Activated CD8-positive, alpha-beta T cell treated with anti-CD3 and anti-CD28 coated beads, Interleukin-2, amount 10 ng/mL, durations not matched to agents 7 days and 5 days (primary cell): ENCODE data around the gene TBC1D2B. TPM values are rescaled to one million over a fixed set of nuclear protein-coding genes. Genes with fewer than 3 reads are reported as not detected.

Source experiments
- ATAC-seq: fragments of 150-1000 bp; cut with Tn5 transposase; one replicate; pipeline ENCODE4 v1.10.0; 2021; ENCODE audit warnings: moderate library complexity
- CTCF ChIA-PET: fragments of 350-600 bp; sonication (Branson Sonifier 250); formaldehyde crosslinking; loops from one replicate; lab custom pipeline; 2021; ENCODE audit warnings: antibody characterized with exemption; lab: Charles Lee
- POLR2A ChIA-PET: fragments of 350-600 bp; sonication (Branson Sonifier 250); formaldehyde crosslinking; loops from one replicate; lab custom pipeline; 2021; ENCODE audit warnings: antibody characterized with exemption; lab: Charles Lee
- DNase-seq: peaks from one replicate; pipeline ENCODE4 v3.0.0-alpha.2; 2020
- H3K27ac Mint-ChIP-seq: one replicate; pipeline ENCODE4 v1.8.0; 2021; ENCODE audit warnings: mild to moderate bottlenecking, mixed read lengths
- H3K27me3 Mint-ChIP-seq: one replicate; pipeline ENCODE4 v1.8.0; 2021; ENCODE audit warnings: low read depth, mixed read lengths
- H3K36me3 Mint-ChIP-seq: one replicate; pipeline ENCODE4 v1.8.0; 2021; ENCODE audit warnings: low read depth, mixed read lengths
- H3K4me1 Mint-ChIP-seq: one replicate; pipeline ENCODE4 v1.8.0; 2021; ENCODE audit warnings: low read depth, mixed read lengths
- H3K4me3 Mint-ChIP-seq: one replicate; pipeline ENCODE4 v1.8.0; 2021; ENCODE audit warnings: mild to moderate bottlenecking, mixed read lengths
- H3K9me3 Mint-ChIP-seq: one replicate; pipeline ENCODE4 v1.8.0; 2022; ENCODE audit warnings: mixed read lengths; ENCODE audit not compliant: insufficient read depth
- total RNA-seq, 2 experiments: library from RNA; stranded (reverse); gene quantifications; one replicate each; pipeline ENCODE4 v1.2.3, GENCODE V29; 2021

Gene TBC1D2B
- total RNA-seq, 2 experiments from 2014 or later: 109 to 119 TPM

GRCh38 chr15:78063217-78063616 is 14.3 kb downstream of the TBC1D2B start:
- POLR2A ChIA-PET: interaction anchor here (1.1 to 3.7 kb wide), 4 partner anchors 11 to 42 kb away, joined by 3 to 39 read pairs (median 11); no protein-coding TSS in a partner anchor
- no peak overlapping the region for H3K4me3 Mint-ChIP-seq
- CTCF ChIA-PET: interaction anchor here (1.0 to 6.1 kb wide), 9 partner anchors 9 to 104 kb away, joined by 3 to 62 read pairs (median 8); no protein-coding TSS in a partner anchor

GRCh38 chr15:78061963-78062427 is 15.5 kb downstream of the TBC1D2B start:
- peaks cover 21% of the 10 kb centered on the region for H3K36me3 Mint-ChIP-seq
- CTCF ChIA-PET: interaction anchor here (0.6 to 6.1 kb wide), 17 partner anchors 8 to 134 kb away, joined by 3 to 62 read pairs (median 5); partner anchors contain the start of gene CIB2
- H3K4me3 Mint-ChIP-seq: peak overlapping the region; percentile 69
- no peaks in the 10 kb centered on the region for H3K27me3 Mint-ChIP-seq
- H3K4me1 Mint-ChIP-seq: peaks cover 44% of the 10 kb centered on the region
- DNase-seq (peak; percentile 68), ATAC-seq (peak; percentile 86)
- POLR2A ChIA-PET: interaction anchor here (0.6 to 3.7 kb wide), 5 partner anchors 10 to 44 kb away, joined by 3 to 39 read pairs (median 10); no protein-coding TSS in a partner anchor
- peak overlapping the region; percentile 82 for H3K27ac Mint-ChIP-seq
- H3K9me3 Mint-ChIP-seq: no peaks in the 10 kb centered on the region

More at GRCh38 chr15:78063217-78063616, 14.3 kb downstream of the TBC1D2B start:
- ATAC-seq (no peak), DNase-seq (no peak)
- no peaks in the 10 kb centered on the region for H3K27me3 Mint-ChIP-seq
- H3K27ac Mint-ChIP-seq: peak overlapping the region; percentile 6
- H3K4me1 Mint-ChIP-seq: peaks cover 32% of the 10 kb centered on the region
- H3K9me3 Mint-ChIP-seq: no peaks in the 10 kb centered on the region
- peaks cover 31% of the 10 kb centered on the region for H3K36me3 Mint-ChIP-seq

DNA sequence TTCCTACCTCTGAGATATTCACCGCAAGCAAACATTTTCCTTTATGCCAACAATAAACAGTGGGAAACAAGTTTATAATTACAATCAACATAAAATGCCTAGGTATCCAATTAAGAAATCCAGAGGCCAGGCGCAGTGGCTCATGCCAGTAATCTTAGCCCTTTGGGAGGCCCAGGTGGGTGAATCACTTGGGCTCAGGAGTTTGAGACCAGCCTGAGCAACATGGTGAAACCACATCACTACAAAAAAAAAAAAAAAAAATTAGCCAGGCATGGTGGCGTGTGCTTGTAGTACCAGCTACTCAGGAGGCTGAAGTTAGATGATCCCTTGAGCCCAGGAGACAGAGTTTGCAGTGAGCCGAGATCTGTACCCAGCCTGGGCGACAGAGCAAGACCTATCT is 17.3 kb downstream of the TBC1D2B start:
- ATAC-seq (no peak), DNase-seq (no peak)
- POLR2A ChIA-PET: interaction anchor here (1.5 to 3.7 kb wide), 3 partner anchors 8 to 13 kb away, joined by 7 to 39 read pairs (median 20); no protein-coding TSS in a partner anchor
- Mint-ChIP-seq H3K4me1 (peaks cover 62% of the 10 kb centered on the region), H3K9me3 (no peaks in the 10 kb centered on the region), H3K27ac (no peak overlapping the region), H3K27me3 (no peaks in the 10 kb centered on the region), H3K36me3 (peaks cover 17% of the 10 kb centered on the region), H3K4me3 (no peak overlapping the region)
- CTCF ChIA-PET: interaction anchor here (1.0 to 21.0 kb wide), 4 partner anchors 8 to 47 kb away, joined by 3 to 305 read pairs (median 44); partner anchors contain the start of gene TBC1D2B

GRCh38 chr15:78059110-78059839 is 18.2 kb downstream of the TBC1D2B start:
- no peak for ATAC-seq
- Mint-ChIP-seq H3K27ac (peak overlapping the region; percentile 45), H3K4me3 (no peak overlapping the region), H3K4me1 (peaks cover 71% of the 10 kb centered on the region), H3K9me3 (no peaks in the 10 kb centered on the region), H3K27me3 (no peaks in the 10 kb centered on the region), H3K36me3 (peaks cover 23% of the 10 kb centered on the region)
- ChIA-PET POLR2A (interaction anchor here (0.9 to 2.9 kb wide), 4 partner anchors 9 to 25 kb away, joined by 3 to 20 read pairs (median 6); no protein-coding TSS in a partner anchor), CTCF (interaction anchor here (1.1 to 21.0 kb wide), 5 partner anchors 7 to 48 kb away, joined by 3 to 305 read pairs (median 25); partner anchors contain the start of gene TBC1D2B)
- DNase-seq: no peak

GRCh38 chr15:78058401-78058935 is 19.0 kb downstream of the TBC1D2B start:
- Mint-ChIP-seq H3K4me1 (peaks cover 76% of the 10 kb centered on the region), H3K27ac (peak overlapping the region; percentile 18), H3K27me3 (no peaks in the 10 kb centered on the region), H3K36me3 (peaks cover 29% of the 10 kb centered on the region), H3K9me3 (no peaks in the 10 kb centered on the region), H3K4me3 (no peak overlapping the region)
- ChIA-PET CTCF (interaction anchor here (1.1 to 21.0 kb wide), 6 partner anchors 7 to 49 kb away, joined by 3 to 305 read pairs (median 16); partner anchors contain the start of gene TBC1D2B), POLR2A (interaction anchor here (0.9 to 2.9 kb wide), 3 partner anchors 8 to 24 kb away, joined by 3 to 20 read pairs (median 6); no protein-coding TSS in a partner anchor)
- ATAC-seq: no peak
- no peak for DNase-seq

GRCh38 chr15:78057803-78058202 is 19.7 kb downstream of the TBC1D2B start:
- DNase-seq (no peak), ATAC-seq (no peak)
- peaks cover 36% of the 10 kb centered on the region for H3K36me3 Mint-ChIP-seq
- no peak overlapping the region for H3K4me3 Mint-ChIP-seq
- H3K27ac Mint-ChIP-seq: peak overlapping the region; percentile 19
- POLR2A ChIA-PET: no interaction called here
- CTCF ChIA-PET: interaction anchor here (1.0 to 21.0 kb wide), 7 partner anchors 6 to 50 kb away, joined by 3 to 305 read pairs (median 8); partner anchors contain the start of gene TBC1D2B
- H3K4me1 Mint-ChIP-seq: peaks cover 81% of the 10 kb centered on the region
- no peaks in the 10 kb centered on the region for H3K9me3 Mint-ChIP-seq
- H3K27me3 Mint-ChIP-seq: no peaks in the 10 kb centered on the region

DNA sequence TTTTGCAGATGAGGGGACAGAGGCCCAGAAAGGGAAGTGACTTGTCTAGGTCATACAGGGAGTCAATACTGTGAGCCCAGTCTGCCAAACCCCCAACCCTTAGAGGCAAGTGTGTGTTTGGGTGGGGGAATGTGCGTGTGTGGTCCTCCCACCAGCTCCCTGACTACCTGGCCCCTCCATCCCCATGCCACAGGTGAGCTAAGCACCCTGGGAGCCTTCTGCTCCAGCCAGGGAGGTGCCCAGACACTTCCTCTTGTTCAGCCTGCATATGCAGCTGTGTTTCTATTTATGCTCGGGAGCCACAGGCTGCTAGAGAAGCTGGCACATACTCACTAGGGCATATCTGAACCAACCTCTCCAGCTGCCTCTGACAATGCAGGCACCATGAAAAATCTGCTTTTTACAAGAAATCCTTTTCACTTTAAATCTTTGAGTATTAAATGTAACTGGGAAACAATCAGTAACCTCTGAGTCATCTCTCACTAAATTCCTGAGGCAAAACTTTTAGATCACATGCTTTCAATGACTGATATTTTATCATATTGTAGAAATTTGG is 20.7 kb downstream of the TBC1D2B start:
- H3K4me3 Mint-ChIP-seq: no peak overlapping the region
- no peaks in the 10 kb centered on the region for H3K9me3 Mint-ChIP-seq
- peak overlapping the region; percentile 82 for H3K27ac Mint-ChIP-seq
- ATAC-seq (peak; percentile 32), DNase-seq (no peak)
- H3K27me3 Mint-ChIP-seq: no peaks in the 10 kb centered on the region
- peaks cover 85% of the 10 kb centered on the region for H3K4me1 Mint-ChIP-seq
- ChIA-PET POLR2A (interaction anchor here (0.7 to 1.2 kb wide), 3 partner anchors 16 to 22 kb away, joined by 3 to 5 read pairs (median 4); no protein-coding TSS in a partner anchor), CTCF (interaction anchor here (1.0 to 21.0 kb wide), 6 partner anchors 10 to 51 kb away, joined by 3 to 305 read pairs (median 7); partner anchors contain the start of gene TBC1D2B)
- H3K36me3 Mint-ChIP-seq: peaks cover 46% of the 10 kb centered on the region

- H3K27me3 Mint-ChIP-seq: no peaks in the 10 kb centered on the region
- H3K4me3 Mint-ChIP-seq: peak overlapping the region; percentile 31
- CTCF ChIA-PET: interaction anchor here (1.3 to 21.0 kb wide), 5 partner anchors 14 to 51 kb away, joined by 3 to 305 read pairs (median 8); partner anchors contain the start of gene TBC1D2B
- POLR2A ChIA-PET: interaction anchor here (0.7 to 1.2 kb wide), 3 partner anchors 17 to 22 kb away, joined by 3 to 5 read pairs (median 4); no protein-coding TSS in a partner anchor
- peak overlapping the region; percentile 82 for H3K27ac Mint-ChIP-seq
- no peak for DNase-seq
- H3K4me1 Mint-ChIP-seq: peaks cover 90% of the 10 kb centered on the region
- peaks cover 53% of the 10 kb centered on the region for H3K36me3 Mint-ChIP-seq
- no peaks in the 10 kb centered on the region for H3K9me3 Mint-ChIP-seq
- ATAC-seq: peak; percentile 62
These were observed 21.4 kb downstream of the TBC1D2B start for GRCh38 chr15:78055919-78056713.

DNA sequence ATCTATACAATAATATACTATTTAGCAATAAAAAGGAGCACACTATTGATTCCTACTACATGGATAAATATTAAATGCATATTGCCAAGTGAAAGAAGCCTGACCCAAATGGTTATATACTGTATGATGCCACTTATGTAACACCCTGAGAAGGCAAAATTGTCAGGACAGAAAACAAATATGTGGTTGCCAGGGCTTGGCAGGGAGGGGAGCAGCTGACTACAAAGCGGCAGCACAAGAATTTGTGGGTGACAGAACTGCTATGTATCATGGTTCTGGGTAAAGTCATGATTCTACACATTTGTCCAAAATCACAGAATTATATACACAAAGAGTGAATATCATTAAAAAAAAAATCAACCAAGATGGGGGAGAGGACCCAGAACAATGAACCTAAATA is 22.5 kb downstream of the TBC1D2B start:
- Mint-ChIP-seq H3K27ac (no peak overlapping the region), H3K4me1 (peaks cover 95% of the 10 kb centered on the region), H3K4me3 (no peak overlapping the region), H3K36me3 (peaks cover 58% of the 10 kb centered on the region), H3K9me3 (no peaks in the 10 kb centered on the region), H3K27me3 (no peaks in the 10 kb centered on the region)
- ChIA-PET CTCF (interaction anchor here (1.3 to 21.0 kb wide), 4 partner anchors 14 to 141 kb away, joined by 3 to 305 read pairs (median 9); partner anchors contain the start of gene TBC1D2B), POLR2A (interaction anchor here (5.8 kb wide), 1 partner anchor 13 kb away, joined by 71 read pairs; no protein-coding TSS in a partner anchor)
- DNase-seq (no peak), ATAC-seq (no peak)

DNA sequence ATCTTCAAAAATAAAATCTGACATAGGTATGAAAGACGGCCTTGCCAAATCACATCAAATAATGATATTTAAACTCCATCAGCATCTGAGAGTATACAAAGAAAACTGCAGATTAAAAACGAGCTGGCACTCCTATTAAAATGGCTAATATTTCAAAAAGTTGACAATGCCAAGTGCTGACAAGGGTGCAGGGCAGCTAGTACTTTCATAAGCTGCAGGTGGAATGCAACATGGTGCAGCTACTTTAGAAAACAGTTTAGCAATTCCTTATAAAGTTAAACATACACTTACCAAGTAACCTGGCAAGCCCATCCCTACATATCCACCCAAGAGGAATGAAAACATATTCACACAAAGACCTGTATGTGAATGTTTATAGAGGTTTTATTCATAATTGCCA is 23.0 kb downstream of the TBC1D2B start:
- CTCF ChIA-PET: interaction anchor here (0.9 to 21.0 kb wide), 6 partner anchors 6 to 142 kb away, joined by 3 to 305 read pairs (median 9); partner anchors contain the start of gene TBC1D2B
- Mint-ChIP-seq H3K36me3 (peaks cover 63% of the 10 kb centered on the region), H3K4me3 (no peak overlapping the region), H3K9me3 (no peaks in the 10 kb centered on the region), H3K27ac (no peak overlapping the region), H3K27me3 (no peaks in the 10 kb centered on the region), H3K4me1 (peaks cover 95% of the 10 kb centered on the region)
- no peak for DNase-seq
- ATAC-seq: no peak
- POLR2A ChIA-PET: interaction anchor here (5.4 to 5.8 kb wide), 2 partner anchors 7 to 13 kb away, joined by 39 to 71 read pairs; no protein-coding TSS in a partner anchor
